ENCODE measurements around the gene MYO18A.

DNA sequence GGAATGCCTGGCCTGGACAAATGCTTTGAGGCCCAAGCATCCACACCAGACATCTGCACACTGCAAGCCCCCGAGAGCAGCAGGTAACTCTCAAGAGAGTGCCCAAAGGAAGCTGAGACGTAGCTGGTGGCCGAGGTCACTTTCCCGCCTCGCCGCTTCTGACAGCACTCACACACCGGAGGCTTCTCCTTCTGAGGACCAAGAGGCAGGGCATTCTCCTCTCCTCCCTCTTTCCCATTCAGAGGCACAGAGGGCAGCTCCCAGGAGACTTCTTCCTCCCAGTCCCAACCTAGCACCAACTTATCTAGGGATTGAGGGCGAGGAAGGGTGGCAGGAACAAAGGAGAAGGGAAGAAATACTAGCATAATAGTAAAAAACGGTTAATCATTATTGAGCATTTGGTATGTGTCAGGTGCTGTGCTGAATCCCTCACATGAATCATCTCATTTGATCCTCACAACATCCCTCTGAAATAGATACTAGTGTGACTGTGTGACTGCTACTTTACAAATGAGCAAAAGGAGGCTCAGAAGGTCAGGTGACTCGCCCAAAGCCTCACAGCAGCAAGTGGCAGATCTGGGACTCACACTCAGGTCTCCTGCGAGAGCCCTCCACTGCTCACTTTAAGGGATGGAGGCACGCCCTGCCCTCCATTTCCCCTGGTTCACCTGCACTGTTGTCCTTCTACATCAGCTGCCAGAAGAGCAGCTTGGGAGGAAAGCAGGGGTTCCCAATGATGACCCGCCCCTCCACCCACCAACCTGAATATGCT is 41.8 kb downstream of the MYO18A start:
- TF ChIP-seq, protein P1, sequence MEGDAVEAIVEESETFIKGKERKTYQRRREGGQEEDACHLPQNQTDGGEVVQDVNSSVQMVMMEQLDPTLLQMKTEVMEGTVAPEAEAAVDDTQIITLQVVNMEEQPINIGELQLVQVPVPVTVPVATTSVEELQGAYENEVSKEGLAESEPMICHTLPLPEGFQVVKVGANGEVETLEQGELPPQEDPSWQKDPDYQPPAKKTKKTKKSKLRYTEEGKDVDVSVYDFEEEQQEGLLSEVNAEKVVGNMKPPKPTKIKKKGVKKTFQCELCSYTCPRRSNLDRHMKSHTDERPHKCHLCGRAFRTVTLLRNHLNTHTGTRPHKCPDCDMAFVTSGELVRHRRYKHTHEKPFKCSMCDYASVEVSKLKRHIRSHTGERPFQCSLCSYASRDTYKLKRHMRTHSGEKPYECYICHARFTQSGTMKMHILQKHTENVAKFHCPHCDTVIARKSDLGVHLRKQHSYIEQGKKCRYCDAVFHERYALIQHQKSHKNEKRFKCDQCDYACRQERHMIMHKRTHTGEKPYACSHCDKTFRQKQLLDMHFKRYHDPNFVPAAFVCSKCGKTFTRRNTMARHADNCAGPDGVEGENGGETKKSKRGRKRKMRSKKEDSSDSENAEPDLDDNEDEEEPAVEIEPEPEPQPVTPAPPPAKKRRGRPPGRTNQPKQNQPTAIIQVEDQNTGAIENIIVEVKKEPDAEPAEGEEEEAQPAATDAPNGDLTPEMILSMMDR (IDR thresholded peaks at IDR 0.05), result no peak
- TF ChIP-seq POLR2A (IDR thresholded peaks at IDR 0.05), result no peak

All from uterus (tissue), 2 donors.